ENCODE results near the gene TMEM74B.

The TMEM74B gene

GRCh38 chr20:1205802-1206201 lies 21.0 kb upstream of the TMEM74B start:
- no peak for DNase-seq (ENCODE audit: low spot score)

GRCh38 chr20:1204576-1204975 lies 19.8 kb upstream of the TMEM74B start:
- no peak for DNase-seq (ENCODE audit: low spot score)

- no peak for DNase-seq (ENCODE audit: low spot score)
Observed at GRCh38 chr20:1204113-1204512, 19.3 kb upstream of the TMEM74B start.

GRCh38 chr20:1203630-1204029 lies 18.8 kb upstream of the TMEM74B start:
- no peak for DNase-seq (ENCODE audit: low spot score)

- DNase-seq (ENCODE audit: low spot score) = no peak
Observed at GRCh38 chr20:1202762-1203504, 18.2 kb upstream of the TMEM74B start, which contains the start of gene C20orf202. TSS of gene C20orf202 (plus strand) at chr20:1203454. CDS start at chr20:1203586, 132 bp downstream.

GRCh38 chr20:1199964-1200363 lies 15.2 kb upstream of the TMEM74B start:
- DNase-seq (ENCODE audit: low spot score) = no peak

- no peak for DNase-seq (ENCODE audit: low spot score)
Observed at GRCh38 chr20:1199212-1199873, 14.6 kb upstream of the TMEM74B start.

GRCh38 chr20:1198751-1199150 lies 14.0 kb upstream of the TMEM74B start:
- DNase-seq (ENCODE audit: low spot score) = no peak

GRCh38 chr20:1197801-1198200 lies 13.0 kb upstream of the TMEM74B start:
- no peak for DNase-seq (ENCODE audit: low spot score)

GRCh38 chr20:1196634-1197033 lies 11.9 kb upstream of the TMEM74B start:
- DNase-seq (ENCODE audit: low spot score) = no peak

GRCh38 chr20:1195226-1195625 lies 10.4 kb upstream of the TMEM74B start:
- DNase-seq (ENCODE audit: low spot score) = no peak

GRCh38 chr20:1191299-1191698 lies 6.5 kb upstream of the TMEM74B start:
- DNase-seq (ENCODE audit: low spot score) = no peak

- no peak for DNase-seq (ENCODE audit: low spot score)
Observed at GRCh38 chr20:1190847-1191246, 6.1 kb upstream of the TMEM74B start.

GRCh38 chr20:1189827-1190226 lies 5.0 kb upstream of the TMEM74B start:
- DNase-seq (ENCODE audit: low spot score) = no peak

GRCh38 chr20:1188347-1188746 lies 3.6 kb upstream of the TMEM74B start:
- no peak for DNase-seq (ENCODE audit: low spot score)

GRCh38 chr20:1187605-1188171 lies 2.9 kb upstream of the TMEM74B start:
- no peak for DNase-seq (ENCODE audit: low spot score)

- no peak for DNase-seq (ENCODE audit: low spot score)
Observed at GRCh38 chr20:1186367-1186991, 1.7 kb upstream of the TMEM74B start.

GRCh38 chr20:1185790-1186334 lies 1.1 kb upstream of the TMEM74B start:
- DNase-seq (ENCODE audit: low spot score) = peak; percentile 79

GRCh38 chr20:1185316-1185741 lies 548 bp upstream of the TMEM74B start:
- peak; percentile 38 for DNase-seq (ENCODE audit: low spot score)

GRCh38 chr20:1184260-1184637 lies 532 bp downstream of the TMEM74B start:
- DNase-seq (ENCODE audit: low spot score) = no peak

GRCh38 chr20:1183153-1183552 lies 1.6 kb downstream of the TMEM74B start:
- no peak for DNase-seq (ENCODE audit: low spot score)

GRCh38 chr20:1182106-1182505 lies 2.7 kb downstream of the TMEM74B start:
- DNase-seq (ENCODE audit: low spot score) = no peak

- no peak for DNase-seq (ENCODE audit: low spot score)
Observed at GRCh38 chr20:1180949-1181348, 3.8 kb downstream of the TMEM74B start.
